SU-DHL-6 (cell line): ENCODE measurements around the gene C8G.

ENCODE experiments used
- H2AFZ ChIP-seq: fragments of 200-600 bp; sonication (generic); 2 replicates; pipeline ENCODE4 v1.6.1; 2014; ENCODE audit warnings: low read depth, mild to moderate bottlenecking, moderate library complexity, mixed read lengths, antibody characterized with exemption, low read length; ENCODE audit not compliant: severe bottlenecking
- H3F3A ChIP-seq: fragments of 200-600 bp; shearing (Covaris generic); 2 replicates; pipeline ENCODE4 v1.6.0; 2016; ENCODE audit warnings: antibody characterized with exemption, mild to moderate bottlenecking; ENCODE audit not compliant: insufficient read depth
- H3K27ac ChIP-seq: fragments of 200-600 bp; sonication (generic); 2 replicates; pipeline ENCODE4 v1.5.1; 2016; ENCODE audit warnings: low read depth, mild to moderate bottlenecking, low read length, moderate library complexity, mixed read lengths
- H3K27me3 ChIP-seq: fragments of 200-600 bp; sonication (generic), shearing (Covaris generic); 2 replicates; pipeline ENCODE4 v1.6.0; 2014; ENCODE audit warnings: mild to moderate bottlenecking, low read length
- H3K36me3 ChIP-seq: fragments of 200-600 bp; sonication (generic); 2 replicates; pipeline ENCODE4 v1.6.1; 2014; ENCODE audit warnings: mild to moderate bottlenecking, low read length, mixed read lengths
- H3K4me2 ChIP-seq: fragments of 300-600, 200-600 bp; shearing (Covaris generic), sonication (generic); 2 replicates; pipeline ENCODE4 v1.6.0; 2014; ENCODE audit warnings: low read length, low read depth, mild to moderate bottlenecking; ENCODE audit not compliant: poor library complexity, severe bottlenecking
- H3K4me3 ChIP-seq: fragments of 200-600 bp; sonication (generic); 2 replicates; pipeline ENCODE4 v1.5.1; 2014; ENCODE audit warnings: antibody characterized with exemption, low read length, mild to moderate bottlenecking, mixed read lengths; ENCODE audit not compliant: insufficient read depth, poor library complexity, severe bottlenecking
- H3K79me2 ChIP-seq: fragments of 200-600 bp; sonication (generic); 2 replicates; pipeline ENCODE4 v1.6.1; 2014; ENCODE audit warnings: mild to moderate bottlenecking, low read length, moderate library complexity; ENCODE audit not compliant: insufficient read depth
- H3K9ac ChIP-seq: fragments of 200-600 bp; sonication (generic); 2 replicates; pipeline ENCODE4 v1.7.0; 2014; ENCODE audit warnings: mild to moderate bottlenecking, low read length
- H3K9me2 ChIP-seq: fragments of 200-600 bp; sonication (generic); replicated peaks from 2 replicates; pipeline ENCODE4 v1.6.1; 2014; ENCODE audit warnings: low read length; ENCODE audit not compliant: insufficient read depth
- H3K9me3 ChIP-seq: fragments of 200-600 bp; sonication (generic); 2 replicates; pipeline ENCODE4 v1.6.1; 2014; ENCODE audit warnings: low read length, mixed read lengths; ENCODE audit not compliant: insufficient read depth
- H4K20me1 ChIP-seq: fragments of 200-600 bp; sonication (generic); 2 replicates; pipeline ENCODE4 v1.6.1; 2014; ENCODE audit warnings: low read depth, mild to moderate bottlenecking, antibody characterized with exemption, low read length, moderate library complexity, mixed read lengths
- EZH2phosphoT487 ChIP-seq: fragments of 200-600 bp; sonication (generic), shearing (Covaris generic); conservative IDR thresholded peaks from 2 replicates; pipeline ENCODE4 v1.6.1; 2018; ENCODE audit warnings: mild to moderate bottlenecking, antibody characterized with exemption, low read length, moderate library complexity, mixed read lengths
- TF ChIP-seq, protein P1 (sequence below): fragments of 200-600 bp; sonication (generic); IDR thresholded peaks from one replicate; pipeline ENCODE4 v1.5.1; 2017; ENCODE audit warnings: antibody characterized with exemption, mild to moderate bottlenecking, low read length, moderate library complexity; ENCODE audit not compliant: insufficient read depth, poor library complexity, severe bottlenecking

C8G gene

DNA sequence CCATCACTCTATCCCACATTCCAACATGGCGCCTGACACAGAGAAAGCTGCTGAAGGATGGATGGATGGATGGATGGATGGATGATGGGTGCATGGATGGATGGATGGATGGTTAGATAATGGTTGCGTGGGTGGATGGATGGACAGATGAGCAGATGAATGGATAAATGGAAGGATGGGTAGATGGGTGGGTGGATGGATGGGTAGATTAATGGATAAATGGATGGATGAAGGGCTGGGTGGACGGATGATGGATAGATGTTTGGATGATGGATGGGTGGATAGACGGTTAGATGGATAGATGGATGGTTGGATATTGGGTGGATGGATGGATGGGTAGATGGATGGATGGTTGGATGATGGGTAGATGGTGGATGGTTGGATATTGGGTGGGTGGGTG is 11.6 kb downstream of the C8G start:
- TF ChIP-seq, protein P1, sequence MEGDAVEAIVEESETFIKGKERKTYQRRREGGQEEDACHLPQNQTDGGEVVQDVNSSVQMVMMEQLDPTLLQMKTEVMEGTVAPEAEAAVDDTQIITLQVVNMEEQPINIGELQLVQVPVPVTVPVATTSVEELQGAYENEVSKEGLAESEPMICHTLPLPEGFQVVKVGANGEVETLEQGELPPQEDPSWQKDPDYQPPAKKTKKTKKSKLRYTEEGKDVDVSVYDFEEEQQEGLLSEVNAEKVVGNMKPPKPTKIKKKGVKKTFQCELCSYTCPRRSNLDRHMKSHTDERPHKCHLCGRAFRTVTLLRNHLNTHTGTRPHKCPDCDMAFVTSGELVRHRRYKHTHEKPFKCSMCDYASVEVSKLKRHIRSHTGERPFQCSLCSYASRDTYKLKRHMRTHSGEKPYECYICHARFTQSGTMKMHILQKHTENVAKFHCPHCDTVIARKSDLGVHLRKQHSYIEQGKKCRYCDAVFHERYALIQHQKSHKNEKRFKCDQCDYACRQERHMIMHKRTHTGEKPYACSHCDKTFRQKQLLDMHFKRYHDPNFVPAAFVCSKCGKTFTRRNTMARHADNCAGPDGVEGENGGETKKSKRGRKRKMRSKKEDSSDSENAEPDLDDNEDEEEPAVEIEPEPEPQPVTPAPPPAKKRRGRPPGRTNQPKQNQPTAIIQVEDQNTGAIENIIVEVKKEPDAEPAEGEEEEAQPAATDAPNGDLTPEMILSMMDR = no peak
- no peak for TF ChIP-seq EZH2phosphoT487
- Histone ChIP-seq H3K36me3 (no peaks in the 10 kb centered on the region), H4K20me1 (no peaks in the 10 kb centered on the region), H3K4me2 (no peak overlapping the region), H3K79me2 (no peaks in the 10 kb centered on the region), H3K9me3 (no peaks in the 10 kb centered on the region), H3K9me2 (no peaks in the 10 kb centered on the region), H3K27me3 (no peaks in the 10 kb centered on the region), H2AFZ (no peak overlapping the region), H3K9ac (no peak overlapping the region), H3K27ac (no peak overlapping the region), H3F3A (no peaks in the 10 kb centered on the region), H3K4me3 (no peak overlapping the region)

- Histone ChIP-seq H3K27me3 (no peaks in the 10 kb centered on the region), H3F3A (no peaks in the 10 kb centered on the region), H3K9me2 (no peaks in the 10 kb centered on the region), H3K79me2 (no peaks in the 10 kb centered on the region), H3K9ac (no peak overlapping the region), H4K20me1 (no peaks in the 10 kb centered on the region), H3K9me3 (no peaks in the 10 kb centered on the region), H3K4me2 (no peak overlapping the region), H3K4me3 (no peak overlapping the region), H3K36me3 (no peaks in the 10 kb centered on the region), H2AFZ (no peak overlapping the region), H3K27ac (no peak overlapping the region)
- TF ChIP-seq, protein P1 = no peak
- no peak for TF ChIP-seq EZH2phosphoT487
These were observed 12.4 kb downstream of the C8G start for GRCh38 chr9:136957461-136957860.

DNA sequence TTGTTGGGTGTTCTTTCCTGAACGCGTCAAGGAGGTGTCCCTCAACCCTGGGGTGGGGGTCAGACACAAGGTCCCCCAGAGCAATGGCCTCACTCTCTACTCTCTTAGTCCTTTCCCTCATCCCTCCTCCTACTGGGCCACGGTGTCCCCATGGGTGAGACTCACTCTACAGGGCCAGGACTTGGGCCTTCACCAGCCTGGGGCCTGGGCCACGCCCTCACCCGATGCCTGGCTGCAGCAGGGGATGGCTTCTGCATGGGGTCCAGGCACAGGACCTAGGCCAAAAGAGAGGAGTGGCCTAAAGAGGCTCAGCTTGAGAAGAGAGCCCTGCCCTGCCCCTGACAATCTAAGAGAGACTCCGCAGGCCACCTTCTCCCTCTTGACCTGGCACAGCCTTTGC is 12.9 kb downstream of the C8G start:
- no peaks in the 10 kb centered on the region for H3F3A ChIP-seq
- no peak for TF ChIP-seq EZH2phosphoT487
- TF ChIP-seq, protein P1 = no peak
- no peak overlapping the region for H3K4me3 ChIP-seq
- no peaks in the 10 kb centered on the region for H3K9me2 ChIP-seq
- H4K20me1 ChIP-seq = no peaks in the 10 kb centered on the region
- no peaks in the 10 kb centered on the region for H3K79me2 ChIP-seq
- no peaks in the 10 kb centered on the region for H3K36me3 ChIP-seq
- H3K27ac ChIP-seq = no peak overlapping the region
- no peak overlapping the region for H3K9ac ChIP-seq
- H3K27me3 ChIP-seq = no peaks in the 10 kb centered on the region
- H2AFZ ChIP-seq = no peak overlapping the region
- H3K9me3 ChIP-seq = no peaks in the 10 kb centered on the region
- no peak overlapping the region for H3K4me2 ChIP-seq
